IMR-90 (cell line): ENCODE measurements around the gene KRTAP10-5. TPM values are rescaled to one million over a fixed set of nuclear protein-coding genes. Genes with fewer than 3 reads are reported as not detected.

ENCODE experiments used
- ATAC-seq: fragments of 200-7000 bp; cut with Tn5 transposase; 2 replicates; pipeline ENCODE4 v1.9.1; 2020; ENCODE audit warnings: low read depth, mild to moderate bottlenecking, moderate library complexity
- BruUV-seq: library from RNA; stranded (reverse); fragments of 400-500 nt; replicated peaks from 2 replicates; lab custom pipeline; 2021; lab: Mats Ljungman, UMichigan
- CTCF ChIA-PET: fragments of 300-600 bp; formaldehyde crosslinking; extraction: SDS; loops from one replicate; lab custom pipeline; 2021; ENCODE audit warnings: antibody characterized with exemption; lab: Yijun Ruan, JAX
- POLR2A ChIA-PET: fragments of 300-600 bp; sonication (Branson Sonifier 250); formaldehyde crosslinking; loops from one replicate; lab custom pipeline; 2022; ENCODE audit warnings: antibody characterized with exemption; ENCODE audit not compliant: unreplicated experiment; lab: Charles Lee
- DNase-seq: peaks from one replicate; pipeline ENCODE4 v3.0.0; 2013
- H2AFZ ChIP-seq: replicated peaks from 2 replicates; pipeline ENCODE3; 2013; ENCODE audit warnings: low read length, mild to moderate bottlenecking; ENCODE audit not compliant: poor library complexity
- H2AK5ac ChIP-seq: 2 replicates; pipeline ENCODE4 v1.6.1; 2013; ENCODE audit warnings: low read depth, low read length, inconsistent platforms
- H2AK9ac ChIP-seq: replicated peaks from 2 replicates; pipeline ENCODE3; 2013; ENCODE audit warnings: mild to moderate bottlenecking, low read depth, low read length, moderate library complexity; ENCODE audit not compliant: poor library complexity
- H2BK120ac ChIP-seq: 2 replicates; pipeline ENCODE4 v1.6.1; 2013; ENCODE audit warnings: low read depth, low read length, inconsistent platforms
- H2BK15ac ChIP-seq: 3 replicates; pipeline ENCODE4 v1.6.1; 2013; ENCODE audit warnings: low read depth, low read length, inconsistent platforms
- H2BK20ac ChIP-seq: 2 replicates; pipeline ENCODE4 v1.6.1; 2013; ENCODE audit warnings: low read depth, mild to moderate bottlenecking, inconsistent platforms, low read length, moderate library complexity
- H2BK5ac ChIP-seq: 2 replicates; pipeline ENCODE4 v1.6.1; 2013; ENCODE audit warnings: mild to moderate bottlenecking, low read depth, low read length, inconsistent platforms; ENCODE audit not compliant: poor library complexity, severe bottlenecking
- H3K14ac ChIP-seq: replicated peaks from 2 replicates; pipeline ENCODE4 v1.6.1; 2013; ENCODE audit warnings: low read depth, low read length, inconsistent platforms
- H3K18ac ChIP-seq: 2 replicates; pipeline ENCODE4 v1.6.1; 2013; ENCODE audit warnings: low read depth, low read length, control low read depth
- H3K23ac ChIP-seq: 2 replicates; pipeline ENCODE4 v1.6.1; 2013; ENCODE audit warnings: low read depth, low read length, inconsistent platforms
- H3K27ac ChIP-seq: 2 replicates; pipeline ENCODE4 v1.5.1; 2013; ENCODE audit warnings: mild to moderate bottlenecking, control low read depth, low read length; ENCODE audit not compliant: insufficient read depth
- H3K27me3 ChIP-seq: 2 replicates; pipeline ENCODE4 v1.6.1; 2013; ENCODE audit warnings: low read length; ENCODE audit not compliant: control insufficient read depth, insufficient read depth
- H3K36me3 ChIP-seq: 2 replicates; pipeline ENCODE4 v1.6.1; 2013; ENCODE audit warnings: low read length, mixed read lengths; ENCODE audit not compliant: control insufficient read depth, insufficient read depth
- H3K4ac ChIP-seq: 2 replicates; pipeline ENCODE4 v1.6.1; 2013; ENCODE audit warnings: low read depth, low read length, inconsistent platforms
- H3K4me1 ChIP-seq: 2 replicates; pipeline ENCODE4 v1.6.1; 2013; ENCODE audit warnings: low read length, mixed read lengths; ENCODE audit not compliant: control insufficient read depth, insufficient read depth
- H3K4me2 ChIP-seq: 2 replicates; pipeline ENCODE4 v1.6.1; 2013; ENCODE audit warnings: low read depth, mild to moderate bottlenecking, control low read depth, low read length, moderate library complexity
- H3K4me3 ChIP-seq: 2 replicates; pipeline ENCODE4 v1.5.1; 2013; ENCODE audit warnings: low read depth, mild to moderate bottlenecking, control low read depth, low read length, moderate library complexity; ENCODE audit not compliant: insufficient read depth
- H3K56ac ChIP-seq: 2 replicates; pipeline ENCODE4 v1.6.1; 2013; ENCODE audit warnings: low read length, inconsistent platforms; ENCODE audit not compliant: insufficient read depth; ENCODE audit errors: extremely low read depth
- H3K79me1 ChIP-seq, 2 experiments: 2 replicates each; pipeline ENCODE4 v1.6.1; 2013; ENCODE audit warnings: low read length in 2 of 2, inconsistent platforms in 1 of 2, low read depth in 1 of 2
- H3K9ac ChIP-seq: 2 replicates; pipeline ENCODE4 v1.6.1; 2013; ENCODE audit warnings: low read depth, low read length, control low read depth
- H3K9me1 ChIP-seq: 2 replicates; pipeline ENCODE4 v1.6.1; 2013; ENCODE audit warnings: low read length, inconsistent platforms; ENCODE audit not compliant: insufficient read depth
- H3K9me3 ChIP-seq: 2 replicates; pipeline ENCODE4 v1.6.1; 2013; ENCODE audit warnings: low read length; ENCODE audit not compliant: control insufficient read depth, insufficient read depth
- H4K20me1 ChIP-seq: 2 replicates; pipeline ENCODE4 v1.6.1; 2013; ENCODE audit warnings: low read length, inconsistent platforms; ENCODE audit not compliant: insufficient read depth
- H4K5ac ChIP-seq: 2 replicates; pipeline ENCODE4 v1.6.1; 2013; ENCODE audit warnings: mild to moderate bottlenecking, low read depth, low read length, control low read depth
- H4K8ac ChIP-seq, 2 experiments: 2 replicates each; pipeline ENCODE4 v1.6.1; 2013; ENCODE audit warnings: low read depth in 2 of 2, low read length in 2 of 2, control low read depth in 1 of 2, inconsistent platforms in 1 of 2
- H4K91ac ChIP-seq: 2 replicates; pipeline ENCODE4 v1.6.1; 2013; ENCODE audit warnings: low read depth, low read length, inconsistent platforms; ENCODE audit not compliant: insufficient read depth
- BHLHE40 ChIP-seq: fragments of 150-350 bp; IDR thresholded peaks from 2 replicates; pipeline ENCODE4 v1.6.1; 2016; ENCODE audit warnings: mild to moderate bottlenecking, low read depth, low read length
- CEBPB ChIP-seq: IDR thresholded peaks from 2 replicates; pipeline ENCODE4 v1.6.1; 2012; ENCODE audit warnings: low read depth, low read length, improper control_type of control experiment
- CTCF ChIP-seq: conservative IDR thresholded peaks from 2 replicates; pipeline ENCODE4 v1.5.1; 2012; ENCODE audit warnings: mild to moderate bottlenecking, low read depth, low read length, improper control_type of control experiment
- ELK1 ChIP-seq: fragments of 150-350 bp; IDR thresholded peaks from 2 replicates; pipeline ENCODE4 v1.6.1; 2016; ENCODE audit warnings: low read depth, mild to moderate bottlenecking, low read length, moderate library complexity, borderline replicate concordance
- FOS ChIP-seq: fragments of 150-350 bp; IDR thresholded peaks from 2 replicates; pipeline ENCODE4 v1.6.1; 2016; ENCODE audit warnings: low read depth, low read length
- MAFK ChIP-seq: IDR thresholded peaks from 2 replicates; pipeline ENCODE4 v1.6.1; 2012; ENCODE audit warnings: low read depth, low read length, improper control_type of control experiment
- MAZ ChIP-seq: IDR thresholded peaks from 2 replicates; pipeline ENCODE4 v1.6.1; 2012; ENCODE audit warnings: low read depth, mild to moderate bottlenecking, low read length, improper control_type of control experiment, moderate library complexity, borderline replicate concordance
- NFE2L2 ChIP-seq: fragments of 150-350 bp; IDR thresholded peaks from 2 replicates; pipeline ENCODE4 v1.6.1; 2016; ENCODE audit warnings: low read depth, mild to moderate bottlenecking, low read length
- POLR2A ChIP-seq: IDR thresholded peaks from 2 replicates; pipeline ENCODE4 v1.6.1; 2012; ENCODE audit warnings: mild to moderate bottlenecking, low read depth, low read length
- RAD21 ChIP-seq: IDR thresholded peaks from 2 replicates; pipeline ENCODE4 v1.6.1; 2012; ENCODE audit warnings: low read length, improper control_type of control experiment
- RCOR1 ChIP-seq: IDR thresholded peaks from 2 replicates; pipeline ENCODE4 v1.6.1; 2012; ENCODE audit warnings: mild to moderate bottlenecking, low read length, improper control_type of control experiment; ENCODE audit not compliant: insufficient replicate concordance
- RFX5 ChIP-seq: IDR thresholded peaks from 2 replicates; pipeline ENCODE4 v1.8.0; 2012; ENCODE audit warnings: low read depth, mild to moderate bottlenecking, low read length, moderate library complexity
- SMC3 ChIP-seq: fragments of 150-350 bp; IDR thresholded peaks from 2 replicates; pipeline ENCODE4 v1.6.1; 2016; ENCODE audit warnings: low read depth, mild to moderate bottlenecking, antibody characterized with exemption, low read length, moderate library complexity
- USF2 ChIP-seq: fragments of 150-350 bp; IDR thresholded peaks from 2 replicates; pipeline ENCODE4 v1.6.1; 2017; ENCODE audit warnings: mild to moderate bottlenecking, antibody characterized with exemption, low read length, low read depth
- WGBS, 2 experiments: methylation state at CpG; one replicate each; pipeline versions ENCODE4 v1.1.5 to v1.1.7; 2013; ENCODE audit warnings: missing lambda C conversion rate in 2 of 2; ENCODE audit not compliant: insufficient read length in 1 of 2; ENCODE audit errors: extremely low coverage in 2 of 2; 5-methylcytosine and 5-hydroxymethylcytosine counted together
- dilution Hi-C: fragments of 300-500 bp; cut with HindIII; formaldehyde crosslinking; loops from one replicate; pipeline ENCODE4 v1.14.3; 2018; ENCODE audit warnings: low sequenced_read_pairs; ENCODE audit not compliant: unreplicated experiment
- in situ Hi-C: fragments of 300-500 bp; cut with MboI; formaldehyde crosslinking; loops from 3 replicates; pipeline ENCODE4 v1.14.3; 2019; ENCODE audit warnings: low sequenced_read_pairs, inconsistent platforms, mixed read lengths
- intact Hi-C: fragments of 100-400 bp; cut with micrococcal nuclease; formaldehyde crosslinking; loops from 2 replicates; pipeline ENCODE4 v1.10.0; 2022
- polyA plus RNA-seq, 3 experiments: library from polyadenylated mRNA; depleted of rRNA; stranded (reverse); fragments of >200 nt; gene quantifications; 2 replicates each; pipeline ENCODE4 v1.2.3, GENCODE V29; 2012; ENCODE audit warnings: low replicate concordance in 1 of 3
- total RNA-seq: library from RNA; depleted of rRNA; stranded (reverse); fragments of >200 nt; gene quantifications from 2 replicates; pipeline ENCODE4 v1.2.3, GENCODE V29; 2012

KRTAP10-5 gene
- total and polyA plus RNA-seq, 2 of the 4 experiments (the other 2 are of a cell fraction), result not detected

- H2AK9ac ChIP-seq, result no peak overlapping the region
- no peak overlapping the region for H4K8ac ChIP-seq
- no peaks in the 10 kb centered on the region for H3K9me1 ChIP-seq
- 68% methylated on average over 11 of the region's 33 CpGs; no CpG with 5 or more reads in 1 of the 2 experiments for WGBS, 2 experiments
- intact Hi-C loops, result no loop called here
- ChIA-PET CTCF (no interaction called here), POLR2A (no interaction called here)
- H3K23ac ChIP-seq, result no peak overlapping the region
- H3K56ac ChIP-seq, result no peak overlapping the region
- H4K91ac ChIP-seq, result no peak overlapping the region
- no peak for ATAC-seq
- in situ Hi-C loops, result no loop called here
- no peak for DNase-seq
- no peak overlapping the region for H2BK120ac ChIP-seq
- no peak overlapping the region for H3K4me3 ChIP-seq
- no peaks in the 10 kb centered on the region for H4K20me1 ChIP-seq
- no peak overlapping the region for H3K9ac ChIP-seq
- no peak overlapping the region for H3K27ac ChIP-seq
- no peak overlapping the region for H2BK5ac ChIP-seq
- H2BK20ac ChIP-seq, result no peak overlapping the region
- H2AFZ ChIP-seq, result no peak overlapping the region
- H3K36me3 ChIP-seq, result no peaks in the 10 kb centered on the region
- H2AK5ac ChIP-seq, result no peak overlapping the region
- no peak overlapping the region for H3K4me2 ChIP-seq
- H3K27me3 ChIP-seq, result 0 out of 2 replicates have a peak, but pooled peaks cover 2% of the 10 kb centered on the region
- H3K14ac ChIP-seq, result no peak overlapping the region
- H3K4ac ChIP-seq, result no peak overlapping the region
- no peak overlapping the region for H3K18ac ChIP-seq
- no peak overlapping the region for H4K5ac ChIP-seq
- no peaks in the 10 kb centered on the region for H3K79me1 ChIP-seq
- H2BK15ac ChIP-seq, result no peak overlapping the region
- H3K4me1 ChIP-seq, result no peaks in the 10 kb centered on the region
- peaks cover 2% of the 10 kb centered on the region; the same call in 1 of the 2 replicates for H3K9me3 ChIP-seq
- BruUV-seq, result no TSS peak
- dilution Hi-C loops, result no loop called here
- TF ChIP-seq MAFK (no peak), POLR2A (no peak), NFE2L2 (no peak), FOS (no peak), BHLHE40 (no peak), RFX5 (no peak), USF2 (no peak), MAZ (no peak), RAD21 (no peak), ELK1 (no peak), CTCF (no peak), CEBPB (no peak), RCOR1 (no peak), SMC3 (no peak)
Observed at GRCh38 chr21:44537930-44538911, 42.2 kb downstream of the KRTAP10-5 start.
